A673 (cell line): Measurements from ENCODE around the gene CLMP. TPM values are rescaled to one million over a fixed set of nuclear protein-coding genes. Genes with fewer than 3 reads are reported as not detected.
A peak's percentile ranks its signal among the peaks of the same experiment; 100 is the strongest.

Source experiments
- BruUV-seq: library from RNA; stranded (reverse); fragments of 400-500 nt; replicated peaks from 2 replicates; lab custom pipeline; 2021; lab: Mats Ljungman, UMichigan
- CTCF ChIA-PET: fragments of 300-600 bp; sonication (Branson Sonifier 250); formaldehyde crosslinking; loops from one replicate; lab custom pipeline; 2022; ENCODE audit warnings: antibody characterized with exemption; lab: Charles Lee
- POLR2A ChIA-PET: fragments of 300-600 bp; sonication (Branson Sonifier 250); formaldehyde crosslinking; loops from one replicate; lab custom pipeline; 2022; ENCODE audit warnings: antibody characterized with exemption; ENCODE audit not compliant: low non-redundant PET; lab: Charles Lee
- DNase-seq: peaks from one replicate; pipeline ENCODE4 v3.0.0-alpha.2; 2015; ENCODE audit warnings: low spot score
- H3K27ac ChIP-seq: fragments of 200-600 bp; sonication (generic); 2 replicates; pipeline ENCODE4 v1.5.1; 2016; ENCODE audit warnings: mixed run types, low read depth, mild to moderate bottlenecking, mixed read lengths, antibody characterized with exemption, low read length; ENCODE audit not compliant: poor library complexity, severe bottlenecking
- H3K27me3 ChIP-seq: fragments of 200-600 bp; sonication (generic); replicated peaks from 2 replicates; pipeline ENCODE4 v1.6.1; 2017; ENCODE audit warnings: mixed run types, low read depth, mild to moderate bottlenecking, mixed read lengths, antibody characterized with exemption, low read length; ENCODE audit not compliant: insufficient read depth, poor library complexity
- H3K36me3 ChIP-seq: fragments of 200-600 bp; sonication (generic); 2 replicates; pipeline ENCODE4 v1.6.1; 2016; ENCODE audit warnings: mixed run types, mild to moderate bottlenecking, mixed read lengths, antibody characterized with exemption, low read length; ENCODE audit not compliant: insufficient read depth, poor library complexity, severe bottlenecking
- H3K4me1 ChIP-seq: fragments of 200-600 bp; sonication (generic); 2 replicates; pipeline ENCODE4 v1.6.1; 2017; ENCODE audit warnings: mixed run types, mild to moderate bottlenecking, mixed read lengths, antibody characterized with exemption, low read length; ENCODE audit not compliant: insufficient read depth, poor library complexity, severe bottlenecking
- H3K4me3 ChIP-seq: fragments of 200-600 bp; sonication (generic); 2 replicates; pipeline ENCODE4 v1.5.1; 2016; ENCODE audit warnings: low read depth, mixed run types, mild to moderate bottlenecking, mixed read lengths, low read length; ENCODE audit not compliant: poor library complexity, severe bottlenecking
- H3K9me3 ChIP-seq: fragments of 200-600 bp; sonication (generic); 2 replicates; pipeline ENCODE4 v1.6.1; 2016; ENCODE audit warnings: mixed run types, low read depth, mild to moderate bottlenecking, mixed read lengths, antibody characterized with exemption, low read length; ENCODE audit not compliant: poor library complexity, severe bottlenecking
- CTCF ChIP-seq: fragments of 300-800, 200-600 bp; sonication (generic); conservative IDR thresholded peaks from 2 replicates; pipeline ENCODE4 v1.5.1; 2017; ENCODE audit warnings: low read depth, mild to moderate bottlenecking, antibody characterized with exemption, low read length, moderate library complexity, mixed read lengths
- EZH2 ChIP-seq: fragments of 200-600 bp; sonication (generic); IDR thresholded peaks from 2 replicates; pipeline ENCODE4 v1.6.1; 2017; ENCODE audit warnings: borderline replicate concordance, low read depth, mild to moderate bottlenecking, mixed read lengths, antibody characterized with exemption, low read length; ENCODE audit not compliant: poor library complexity, severe bottlenecking
- intact Hi-C: fragments of 100-400 bp; cut with micrococcal nuclease; formaldehyde crosslinking; loops from one replicate; pipeline ENCODE4 v1.10.0; 2022; ENCODE audit not compliant: unreplicated experiment
- total RNA-seq: library from RNA; stranded (reverse); gene quantifications from 2 replicates; pipeline ENCODE4 v1.2.3, GENCODE V29; 2021

The CLMP gene
- total RNA-seq, 1 experiment from 2014 or later: 62.6 TPM

GRCh38 chr11:123173040-123173855 lies 21.8 kb downstream of the CLMP start:
- intact Hi-C loops: no loop called here
- Histone ChIP-seq H3K36me3 (no peaks in the 10 kb centered on the region), H3K9me3 (no peaks in the 10 kb centered on the region), H3K27me3 (no peaks in the 10 kb centered on the region), H3K4me1 (peaks cover 67% of the 10 kb centered on the region), H3K4me3 (no peak overlapping the region), H3K27ac (no peak overlapping the region)
- peak; percentile 62 for DNase-seq
- ChIA-PET POLR2A (interaction anchor here (0.6 to 1.0 kb wide), 2 partner anchors 36 to 69 kb away, joined by 3 read pairs; no protein-coding TSS in a partner anchor), CTCF (interaction anchor here (0.5 kb wide), 1 partner anchor 37 kb away, joined by 3 read pairs; no protein-coding TSS in a partner anchor)
- no TSS peak for BruUV-seq
- TF ChIP-seq EZH2 (no peak), CTCF (no peak)

DNA sequence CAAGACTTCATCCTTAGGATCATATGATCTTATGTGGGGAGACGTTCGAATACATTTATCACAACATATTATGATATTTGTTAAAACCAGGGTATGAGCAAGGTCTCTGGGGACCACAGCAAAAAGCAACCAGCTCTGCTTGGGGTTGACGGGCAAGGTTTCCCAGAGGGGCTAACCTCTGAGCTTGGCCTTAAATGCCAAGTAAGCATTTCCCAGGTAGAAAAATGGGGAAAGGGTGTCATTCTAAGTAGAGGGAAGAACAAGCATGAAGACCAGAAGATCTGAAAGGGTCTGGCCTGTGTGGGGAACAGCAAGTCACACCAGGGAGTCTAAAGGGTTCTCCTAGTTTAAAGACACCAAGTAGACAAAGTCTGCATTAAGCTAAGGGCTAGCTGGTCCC lies 24.1 kb downstream of the CLMP start:
- no peak for TF ChIP-seq CTCF
- no peak for TF ChIP-seq EZH2
- no peak for DNase-seq
- Histone ChIP-seq H3K9me3 (no peaks in the 10 kb centered on the region), H3K4me1 (peaks cover 72% of the 10 kb centered on the region), H3K4me3 (no peak overlapping the region), H3K27ac (no peak overlapping the region), H3K27me3 (no peaks in the 10 kb centered on the region), H3K36me3 (no peaks in the 10 kb centered on the region)
- intact Hi-C loops: no loop called here
- no TSS peak for BruUV-seq
- CTCF ChIA-PET: no interaction called here
- POLR2A ChIA-PET: interaction anchor here (0.7 kb wide), 1 partner anchor 41 kb away, joined by 10 read pairs; no protein-coding TSS in a partner anchor

DNA sequence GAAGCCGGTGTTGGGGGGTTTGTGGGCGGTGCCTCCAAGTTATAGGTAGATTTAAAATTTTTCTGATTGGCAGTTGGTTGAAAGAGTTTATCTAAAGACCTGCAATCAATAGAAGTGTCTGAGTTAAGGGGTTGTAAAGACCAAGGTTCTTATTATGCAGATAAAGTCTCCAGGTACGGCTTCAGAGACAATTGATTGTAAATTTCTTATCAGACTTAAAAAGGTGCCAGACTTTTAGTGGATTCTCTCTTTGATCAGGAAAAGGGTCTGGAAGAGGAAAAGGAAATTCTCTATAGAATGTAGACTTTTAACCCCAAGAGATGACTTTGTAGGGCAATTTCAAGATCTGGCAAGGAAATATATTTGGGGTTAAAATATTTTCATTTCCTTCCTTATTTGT lies 25.2 kb downstream of the CLMP start:
- ChIA-PET CTCF (interaction anchor here (0.9 kb wide), 1 partner anchor 78 kb away, joined by 3 read pairs; no protein-coding TSS in a partner anchor), POLR2A (no interaction called here)
- Histone ChIP-seq H3K9me3 (no peaks in the 10 kb centered on the region), H3K27me3 (no peaks in the 10 kb centered on the region), H3K4me1 (peaks cover 61% of the 10 kb centered on the region), H3K27ac (peak overlapping the region; percentile 65), H3K36me3 (no peaks in the 10 kb centered on the region), H3K4me3 (no peak overlapping the region)
- intact Hi-C loops: no loop called here
- no peak for TF ChIP-seq CTCF
- TF ChIP-seq EZH2: no peak
- BruUV-seq: no TSS peak
- no peak for DNase-seq
